Right lobe of liver (tissue), 6 donors: ENCODE results near the gene GOLPH3. TPM values are rescaled to one million over a fixed set of nuclear protein-coding genes. Genes with fewer than 3 reads are reported as not detected.
"Not testable (repeated sequence)": the region's sequence is repeated elsewhere in the genome, so short reads cannot be mapped to it uniquely, and the experiment has no call there.

Source experiments
- ATAC-seq, 4 donors: fragments of 200-7000 bp; cut with Tn5 transposase; one replicate each; pipeline ENCODE4 v1.9.1; 2020; ENCODE audit warnings: mild to moderate bottlenecking in 4 of 4, moderate library complexity in 4 of 4
- DNase-seq, 3 donors: peaks; one replicate each; pipeline ENCODE4 v3.0.0-alpha.2; 2020
- H3K27ac ChIP-seq, 3 donors: fragments of 200-600 bp; one replicate each; pipeline ENCODE4 v1.8.0; 2022
- H3K27me3 ChIP-seq, 2 donors: fragments of 200-600 bp; one replicate each; pipeline ENCODE4 v1.8.0; 2022
- H3K36me3 ChIP-seq, 4 donors: fragments of 200-600 bp; sonication (generic) in 1 of 4; one replicate each; pipeline versions ENCODE4 v1.5.1 to v1.8.0; 2017 to 2022; ENCODE audit warnings: control low read depth in 1 of 4
- H3K4me1 ChIP-seq, 4 donors: fragments of 200-600 bp; sonication (generic) in 1 of 4; one replicate each; pipeline versions ENCODE4 v1.5.1 to v1.8.0; 2017 to 2022; ENCODE audit warnings: control low read depth in 1 of 4
- H3K4me3 ChIP-seq, 3 donors: fragments of 200-600 bp; one replicate each; pipeline ENCODE4 v1.8.0; 2022
- H3K9me3 ChIP-seq, 4 donors: fragments of 200-600 bp; sonication (generic) in 1 of 4; one replicate each; pipeline versions ENCODE4 v1.5.1 to v1.8.0; 2017 to 2022; ENCODE audit warnings: control low read depth in 1 of 4
- CTCF ChIP-seq, 4 donors: fragments of 200-600 bp in 3 of 4; fragments of 450-650 bp in 1 of 4; IDR thresholded peaks; one replicate each; pipeline versions ENCODE4 v1.5.1 to v1.8.0; 2016 to 2022; ENCODE audit warnings: antibody characterized with exemption in 4 of 4, mild to moderate bottlenecking in 2 of 4
- POLR2A ChIP-seq: fragments of 450-650 bp; IDR thresholded peaks from one replicate; pipeline ENCODE4 v1.6.1; 2017; ENCODE audit warnings: antibody characterized with exemption, mild to moderate bottlenecking
- WGBS: methylation state at CpG from one replicate; pipeline ENCODE4 v1.1.6; 2018; ENCODE audit warnings: low coverage, low lambda C conversion rate; ENCODE audit not compliant: insufficient coverage; ENCODE audit errors: missing lambda C conversion rate; 5-methylcytosine and 5-hydroxymethylcytosine counted together
- intact Hi-C, 2 donors: fragments of 100-400 bp; cut with DNase I; formaldehyde crosslinking; loops; one replicate each; pipeline versions ENCODE4 v1.11.2 to v1.14.1; 2022
- total RNA-seq, 6 experiments: library from RNA; depleted of rRNA in 2 of 6; stranded (reverse); fragments of >200 nt in 2 of 6; fragmentation: NEBNext Ultra II Directional in 3 of 6; extraction: Animal tissue kit (Norgen Biotek cat#: 25700) in 3 of 6; gene quantifications; one replicate each; pipeline versions ENCODE4 v1.1.0 to v1.2.4, GENCODE V29; 2016 to 2023
- donor health status: DM: no; HTN: yes; CAD: no.
- donor health status: DM: no; HTN: no; CAD: no.
- donor health status: DM: no; HTN: no; CAD: no.
- donor health status: DM: no; HTN: yes; CAD: no.
- donor health status: DM: no; HTN: yes; CAD: no.

GOLPH3 gene
- total RNA-seq, 6 experiments from 2014 or later: 59.1 to 141 (median 95.9) TPM

- Histone ChIP-seq H3K27ac (no peak overlapping the region), H3K36me3 (peaks cover 0 to 19% (median 8%) of the 10 kb centered on the region in 4 donors), H3K9me3 (no peaks in the 10 kb centered on the region), H3K4me3 (no peak overlapping the region), H3K27me3 (no peaks in the 10 kb centered on the region), H3K4me1 (peaks cover 0 to 34% (median 7%) of the 10 kb centered on the region in 4 donors)
- 19% methylated on average over 1 of the region's 1 CpG for WGBS
- TF ChIP-seq CTCF (IDR thresholded peaks at IDR 0.05): no peak
- TF ChIP-seq POLR2A: no peak
- DNase-seq (no peak), ATAC-seq (peak; percentile 22 to 55 (median 45))
- intact Hi-C loops: no loop called here
Measured at GRCh38 chr5:32126691-32127090, 47.4 kb downstream of the GOLPH3 start.

GRCh38 chr5:32123889-32124676 lies 50.0 kb downstream of the GOLPH3 start:
- ATAC-seq (no peak), DNase-seq (no peak)
- H3K9me3 ChIP-seq: no peaks in the 10 kb centered on the region
- intact Hi-C loops: no loop called here
- H3K36me3 ChIP-seq: peaks cover 7 to 19% (median 10%) of the 10 kb centered on the region in 4 donors
- 61% methylated on average over 6 of the region's 6 CpGs for WGBS
- H3K4me3 ChIP-seq: no peak overlapping the region
- H3K27me3 ChIP-seq: no peaks in the 10 kb centered on the region
- TF ChIP-seq POLR2A: no peak
- TF ChIP-seq CTCF (IDR thresholded peaks at IDR 0.05): no peak
- no peak overlapping the region for H3K27ac ChIP-seq
- peaks cover 0 to 34% (median 7%) of the 10 kb centered on the region in 4 donors for H3K4me1 ChIP-seq

- Histone ChIP-seq H3K4me1 (peaks cover 0 to 34% (median 7%) of the 10 kb centered on the region in 4 donors), H3K27me3 (no peaks in the 10 kb centered on the region), H3K9me3 (no peaks in the 10 kb centered on the region), H3K27ac (peak overlapping the region in 1 of 3 donors; percentile 20), H3K4me3 (no peak overlapping the region), H3K36me3 (peaks cover 7 to 19% (median 9%) of the 10 kb centered on the region in 4 donors)
- peak in 2 of 4 donors; percentile 36 to 48 for ATAC-seq
- WGBS: 64% methylated on average over 8 of the region's 8 CpGs
- TF ChIP-seq POLR2A (no peak), CTCF (IDR thresholded peaks at IDR 0.05) (no peak)
- intact Hi-C loops: no loop called here
- DNase-seq: no peak
Measured at GRCh38 chr5:32123058-32123805, 50.9 kb downstream of the GOLPH3 start.

- H3K9me3 ChIP-seq, H3K27me3 ChIP-seq, H3K4me3 ChIP-seq, H3K4me1 ChIP-seq, H3K36me3 ChIP-seq, intact Hi-C loops: not testable (repeated sequence)
- ATAC-seq: peak; percentile 81 to 96 (median 87)
- WGBS: 56% methylated on average over 8 of the region's 8 CpGs
- peak overlapping the region in 1 of 3 donors; percentile 20 for H3K27ac ChIP-seq
- DNase-seq: peak in 2 of 3 donors; percentile 31 to 60
Measured at GRCh38 chr5:32118922-32119321, 55.2 kb downstream of the GOLPH3 start.
